Breast epithelium (tissue), 3 donors: Measurements from ENCODE around the gene GUCA2B.

Source experiments
- POLR2A ChIP-seq: fragments of 450-650 bp; IDR thresholded peaks from one replicate; pipeline ENCODE4 v1.6.1; 2016; ENCODE audit warnings: antibody characterized with exemption, mild to moderate bottlenecking, moderate library complexity
- POLR2AphosphoS5 ChIP-seq, 3 donors: sonication (generic); formaldehyde crosslinking; IDR thresholded peaks; one replicate each; pipeline ENCODE4 v1.6.1; 2017; ENCODE audit warnings: antibody characterized with exemption in 3 of 3
- TF ChIP-seq, protein P1 (sequence below), 3 donors: fragments of 450-650 bp; IDR thresholded peaks; one replicate each; pipeline ENCODE4 v1.5.1; 2016 to 2017; ENCODE audit warnings: antibody characterized with exemption in 3 of 3, mild to moderate bottlenecking in 3 of 3, moderate library complexity in 3 of 3

GRCh38 chr1:42176902-42177519 is 23.8 kb downstream of the GUCA2B start:
- TF ChIP-seq POLR2AphosphoS5 (IDR thresholded peaks at IDR 0.05): no peak
- TF ChIP-seq, protein P1, sequence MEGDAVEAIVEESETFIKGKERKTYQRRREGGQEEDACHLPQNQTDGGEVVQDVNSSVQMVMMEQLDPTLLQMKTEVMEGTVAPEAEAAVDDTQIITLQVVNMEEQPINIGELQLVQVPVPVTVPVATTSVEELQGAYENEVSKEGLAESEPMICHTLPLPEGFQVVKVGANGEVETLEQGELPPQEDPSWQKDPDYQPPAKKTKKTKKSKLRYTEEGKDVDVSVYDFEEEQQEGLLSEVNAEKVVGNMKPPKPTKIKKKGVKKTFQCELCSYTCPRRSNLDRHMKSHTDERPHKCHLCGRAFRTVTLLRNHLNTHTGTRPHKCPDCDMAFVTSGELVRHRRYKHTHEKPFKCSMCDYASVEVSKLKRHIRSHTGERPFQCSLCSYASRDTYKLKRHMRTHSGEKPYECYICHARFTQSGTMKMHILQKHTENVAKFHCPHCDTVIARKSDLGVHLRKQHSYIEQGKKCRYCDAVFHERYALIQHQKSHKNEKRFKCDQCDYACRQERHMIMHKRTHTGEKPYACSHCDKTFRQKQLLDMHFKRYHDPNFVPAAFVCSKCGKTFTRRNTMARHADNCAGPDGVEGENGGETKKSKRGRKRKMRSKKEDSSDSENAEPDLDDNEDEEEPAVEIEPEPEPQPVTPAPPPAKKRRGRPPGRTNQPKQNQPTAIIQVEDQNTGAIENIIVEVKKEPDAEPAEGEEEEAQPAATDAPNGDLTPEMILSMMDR (IDR thresholded peaks at IDR 0.05): peak; percentile 47 to 65 (median 49)
- no peak for TF ChIP-seq POLR2A
